ENCODE measurements around the gene UFD1.

DNA sequence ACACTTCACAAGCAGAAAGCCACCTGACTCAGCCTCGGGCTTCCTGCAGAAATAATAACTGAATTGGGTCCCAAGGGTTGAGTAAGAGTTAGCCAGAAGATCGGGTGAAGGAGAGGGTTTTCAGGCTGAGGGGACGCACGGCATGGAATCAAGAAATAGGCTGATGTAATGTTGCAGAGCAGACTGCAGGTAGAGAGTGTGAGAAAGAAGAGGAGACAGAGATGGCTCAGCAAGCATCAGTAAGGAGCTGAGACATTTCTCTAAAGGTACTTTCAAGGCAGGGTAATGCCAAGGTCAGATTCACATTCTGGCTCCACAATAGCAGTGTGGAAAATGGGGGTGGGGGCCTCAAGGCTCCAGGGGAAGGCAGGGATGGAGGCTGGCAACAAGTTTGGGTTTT lies 66.1 kb downstream of the UFD1 start:
- TF ChIP-seq, protein P1, sequence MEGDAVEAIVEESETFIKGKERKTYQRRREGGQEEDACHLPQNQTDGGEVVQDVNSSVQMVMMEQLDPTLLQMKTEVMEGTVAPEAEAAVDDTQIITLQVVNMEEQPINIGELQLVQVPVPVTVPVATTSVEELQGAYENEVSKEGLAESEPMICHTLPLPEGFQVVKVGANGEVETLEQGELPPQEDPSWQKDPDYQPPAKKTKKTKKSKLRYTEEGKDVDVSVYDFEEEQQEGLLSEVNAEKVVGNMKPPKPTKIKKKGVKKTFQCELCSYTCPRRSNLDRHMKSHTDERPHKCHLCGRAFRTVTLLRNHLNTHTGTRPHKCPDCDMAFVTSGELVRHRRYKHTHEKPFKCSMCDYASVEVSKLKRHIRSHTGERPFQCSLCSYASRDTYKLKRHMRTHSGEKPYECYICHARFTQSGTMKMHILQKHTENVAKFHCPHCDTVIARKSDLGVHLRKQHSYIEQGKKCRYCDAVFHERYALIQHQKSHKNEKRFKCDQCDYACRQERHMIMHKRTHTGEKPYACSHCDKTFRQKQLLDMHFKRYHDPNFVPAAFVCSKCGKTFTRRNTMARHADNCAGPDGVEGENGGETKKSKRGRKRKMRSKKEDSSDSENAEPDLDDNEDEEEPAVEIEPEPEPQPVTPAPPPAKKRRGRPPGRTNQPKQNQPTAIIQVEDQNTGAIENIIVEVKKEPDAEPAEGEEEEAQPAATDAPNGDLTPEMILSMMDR (IDR thresholded peaks at IDR 0.05; ENCODE audit: low read depth, low read length): no peak
- no peak for TF ChIP-seq EZH2phosphoT487 (IDR thresholded peaks at IDR 0.05; ENCODE audit: low read depth)
